Small intestine (tissue), 7 donors: ENCODE measurements around the gene RPS4Y2. TPM values are rescaled to one million over a fixed set of nuclear protein-coding genes. Genes with fewer than 3 reads are reported as not detected.
A peak's percentile ranks its signal among the peaks of the same experiment; 100 is the strongest.

Experiments
- DNase-seq, 2 donors: peaks; one replicate each; pipeline versions ENCODE4 v3.0.0 to v3.0.0-alpha.2; 2013
- FAIRE-seq: peaks from 2 replicates; lab custom pipeline; 2012; peaks lifted over from hg19 to GRCh38; lab: Jason Lieb, UNC
- H3K27ac ChIP-seq, 3 donors: one replicate each; pipeline ENCODE4 v1.5.1; 2013; ENCODE audit warnings: low read length in 2 of 3, mild to moderate bottlenecking in 2 of 3, control low read depth in 1 of 3, inconsistent platforms in 1 of 3, low read depth in 1 of 3, moderate library complexity in 1 of 3
- H3K27me3 ChIP-seq, 3 donors: one replicate each; pipeline ENCODE4 v1.6.1; 2013; ENCODE audit warnings: low read length in 3 of 3, inconsistent platforms in 1 of 3; ENCODE audit not compliant: control insufficient read depth in 3 of 3, insufficient read depth in 3 of 3
- H3K36me3 ChIP-seq, 3 donors: one replicate each; pipeline ENCODE4 v1.6.1; 2013; ENCODE audit warnings: low read length in 3 of 3, inconsistent platforms in 1 of 3, low read depth in 1 of 3, mild to moderate bottlenecking in 1 of 3, moderate library complexity in 1 of 3; ENCODE audit not compliant: control insufficient read depth in 3 of 3, insufficient read depth in 2 of 3
- H3K4me1 ChIP-seq, 3 donors: one replicate each; pipeline ENCODE4 v1.6.1; 2013; ENCODE audit warnings: low read length in 2 of 3, inconsistent platforms in 1 of 3, low read depth in 1 of 3, mild to moderate bottlenecking in 1 of 3, moderate library complexity in 1 of 3; ENCODE audit not compliant: control insufficient read depth in 3 of 3, insufficient read depth in 2 of 3
- H3K4me3 ChIP-seq, 3 donors: one replicate each; pipeline ENCODE4 v1.5.1; 2013; ENCODE audit warnings: low read length in 3 of 3, control low read depth in 1 of 3, inconsistent platforms in 1 of 3, low read depth in 1 of 3, mild to moderate bottlenecking in 1 of 3, moderate library complexity in 1 of 3
- H3K9me3 ChIP-seq, 2 donors: one replicate each; pipeline ENCODE4 v1.6.1; 2013; ENCODE audit warnings: low read depth in 1 of 2, low read length in 1 of 2; ENCODE audit not compliant: control insufficient read depth in 2 of 2, insufficient read depth in 1 of 2
- WGBS, 3 donors: extraction: QIAGEN DNeasy Blood & Tissue Kit; methylation state at CpG; one replicate each; pipeline ENCODE4 v1.1.7; 2013; 5-methylcytosine and 5-hydroxymethylcytosine counted together
- polyA plus RNA-seq, 4 donors: library from polyadenylated mRNA; stranded (reverse) in 3 of 4; unstranded in 1 of 4; fragments of 200-250 nt in 3 of 4; fragments of 120-200 nt in 1 of 4; gene quantifications; one replicate each; pipeline versions ENCODE4 v1.2.1 to v1.2.3, GENCODE V29; 2013
- donor health status: healthy with polysubstance abuse.
- donor health status: control.
- donor health status: control.
- donor health status: Bipolar disorder and iron deficiency.
- donor health status: healthy.

RPS4Y2 gene
- polyA plus RNA-seq, 4 donors, result not detected

GRCh38 chrY:20763869-20764268 is 8.0 kb downstream of the RPS4Y2 start:
- no peak overlapping the region for H3K4me3 ChIP-seq
- 53 to 91% methylated on average over 2 of the region's 2 CpGs; no CpG with 5 or more reads in 1 of the 3 donors for WGBS, 3 donors
- FAIRE-seq (no peak), DNase-seq (no peak)
- H3K9me3 ChIP-seq, result no peaks in the 10 kb centered on the region
- no peaks in the 10 kb centered on the region for H3K36me3 ChIP-seq
- H3K4me1 ChIP-seq, result no peaks in the 10 kb centered on the region
- H3K27me3 ChIP-seq, result no peaks in the 10 kb centered on the region
- H3K27ac ChIP-seq, result no peak overlapping the region

- no peaks in the 10 kb centered on the region for H3K9me3 ChIP-seq
- no peak for DNase-seq
- H3K27me3 ChIP-seq, result no peaks in the 10 kb centered on the region
- no peak for FAIRE-seq
- H3K36me3 ChIP-seq, result no peaks in the 10 kb centered on the region
- H3K4me3 ChIP-seq, result no peak overlapping the region
- H3K4me1 ChIP-seq, result no peaks in the 10 kb centered on the region
- WGBS, 3 donors, result 48 to 69% methylated on average over 2 of the region's 2 CpGs; no CpG with 5 or more reads in 1 of the 3 donors
- H3K27ac ChIP-seq, result no peak overlapping the region
Measured at GRCh38 chrY:20765117-20765516, 9.2 kb downstream of the RPS4Y2 start.

- Histone ChIP-seq H3K4me1 (no peaks in the 10 kb centered on the region), H3K27ac (no peak overlapping the region), H3K4me3 (no peak overlapping the region), H3K36me3 (no peaks in the 10 kb centered on the region), H3K27me3 (no peaks in the 10 kb centered on the region), H3K9me3 (no peaks in the 10 kb centered on the region)
- FAIRE-seq (no peak), DNase-seq (no peak)
- 58 to 72% methylated on average over 3 of the region's 3 CpGs; no CpG with 5 or more reads in 1 of the 3 donors for WGBS, 3 donors
Measured at GRCh38 chrY:20770755-20771154, 14.8 kb downstream of the RPS4Y2 start.

GRCh38 chrY:20776104-20776503 is 20.2 kb downstream of the RPS4Y2 start:
- 64 to 96% methylated on average over 4 of the region's 4 CpGs; no CpG with 5 or more reads in 1 of the 3 donors for WGBS, 3 donors
- FAIRE-seq (no peak), DNase-seq (no peak)
- H3K9me3 ChIP-seq, result no peaks in the 10 kb centered on the region
- H3K27ac ChIP-seq, result no peak overlapping the region
- no peaks in the 10 kb centered on the region for H3K4me1 ChIP-seq
- no peak overlapping the region for H3K4me3 ChIP-seq
- no peaks in the 10 kb centered on the region for H3K36me3 ChIP-seq
- H3K27me3 ChIP-seq, result no peaks in the 10 kb centered on the region

DNA sequence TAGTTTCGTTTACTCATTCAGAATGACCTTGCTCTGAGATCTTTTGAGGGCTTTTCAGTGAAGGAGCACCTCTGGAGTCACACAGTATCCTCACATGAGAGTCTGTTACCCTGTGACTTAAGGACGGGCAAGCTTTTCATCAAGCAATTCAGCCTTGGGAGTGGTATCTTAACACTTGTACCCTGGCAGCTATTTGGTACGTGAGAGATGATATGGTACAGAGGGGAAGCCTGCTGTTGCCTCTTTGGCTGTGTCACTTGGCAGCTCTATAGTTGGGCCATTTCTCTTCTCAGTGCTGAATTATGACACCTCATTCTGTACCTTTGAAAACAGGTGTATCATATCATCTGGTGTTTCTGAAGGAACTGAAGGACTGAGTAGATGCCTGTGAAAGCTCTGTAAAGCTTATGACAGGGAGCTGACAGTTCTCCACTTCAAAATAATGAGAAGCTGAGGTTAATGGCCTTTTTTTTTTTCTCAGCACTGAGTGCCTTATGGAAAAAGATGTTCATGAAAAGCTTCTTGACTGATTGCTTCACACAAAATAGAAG is 24.3 kb downstream of the RPS4Y2 start:
- no peak overlapping the region for H3K27ac ChIP-seq
- H3K4me1 ChIP-seq, result no peaks in the 10 kb centered on the region
- no peaks in the 10 kb centered on the region for H3K9me3 ChIP-seq
- no peaks in the 10 kb centered on the region for H3K27me3 ChIP-seq
- 21 to 49% methylated on average over 3 of the region's 3 CpGs; no CpG with 5 or more reads in 1 of the 3 donors for WGBS, 3 donors
- DNase-seq (peak in 1 of 2 donors; percentile 11), FAIRE-seq (no peak)
- H3K4me3 ChIP-seq, result no peak overlapping the region
- H3K36me3 ChIP-seq, result no peaks in the 10 kb centered on the region

- no peak for FAIRE-seq
- Histone ChIP-seq H3K27ac (no peak overlapping the region), H3K9me3 (no peaks in the 10 kb centered on the region), H3K27me3 (no peaks in the 10 kb centered on the region), H3K36me3 (no peaks in the 10 kb centered on the region), H3K4me1 (no peaks in the 10 kb centered on the region), H3K4me3 (no peak overlapping the region)
- 11 to 60% methylated on average over 2 of the region's 2 CpGs; no CpG with 5 or more reads in 1 of the 3 donors for WGBS, 3 donors
- peak in 1 of 2 donors; percentile 74 for DNase-seq
Measured at GRCh38 chrY:20780776-20781175, 24.9 kb downstream of the RPS4Y2 start.

DNA sequence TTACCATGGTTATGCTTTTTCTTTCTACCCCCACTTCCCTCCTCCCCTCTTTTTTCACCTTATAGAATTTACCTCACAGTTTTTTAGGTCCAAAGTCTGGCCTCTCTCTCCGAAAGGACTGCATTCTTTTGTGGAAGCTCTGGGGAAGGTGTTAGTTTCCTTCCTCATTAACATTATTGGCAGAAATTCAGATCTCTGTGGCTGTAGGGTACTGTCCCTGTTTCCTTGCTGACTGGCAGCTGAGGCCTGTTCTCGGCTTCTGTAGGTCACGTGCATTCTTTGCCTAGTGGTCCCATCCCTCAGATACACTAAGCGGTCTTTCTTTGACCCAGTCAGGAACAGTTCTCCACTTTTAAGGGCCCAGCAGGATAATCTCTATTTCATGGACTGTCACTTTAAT is 25.5 kb downstream of the RPS4Y2 start:
- H3K27me3 ChIP-seq, result no peaks in the 10 kb centered on the region
- WGBS, 3 donors, result 23 to 42% methylated on average over 4 of the region's 4 CpGs; no CpG with 5 or more reads in 1 of the 3 donors

DNA sequence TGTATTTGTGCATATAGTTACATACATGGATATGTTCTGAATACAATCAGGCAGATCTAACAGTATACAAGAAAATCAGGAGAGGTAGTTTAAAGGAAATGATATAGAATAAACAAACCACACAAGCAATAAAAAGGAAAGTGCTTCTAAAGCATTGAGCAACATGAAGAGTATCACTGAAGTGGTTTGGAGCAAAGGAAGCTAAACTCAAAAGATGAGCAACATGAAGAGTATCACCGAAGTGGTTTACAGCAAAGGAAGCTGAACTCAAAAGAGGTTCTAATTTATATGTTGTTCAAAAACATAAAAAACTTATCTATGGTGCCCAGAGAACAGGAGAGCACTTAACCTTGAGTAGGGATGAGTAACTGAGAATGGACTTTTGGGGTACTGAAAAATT is 29.1 kb downstream of the RPS4Y2 start:
- no peak overlapping the region for H3K4me3 ChIP-seq
- H3K36me3 ChIP-seq, result no peaks in the 10 kb centered on the region
- no peak for DNase-seq
- H3K9me3 ChIP-seq, result no peaks in the 10 kb centered on the region
- FAIRE-seq, result no peak
- no peaks in the 10 kb centered on the region for H3K4me1 ChIP-seq
- H3K27ac ChIP-seq, result no peak overlapping the region
- WGBS, 3 donors, result 55 to 82% methylated on average over 1 of the region's 1 CpG; no CpG with 5 or more reads in 1 of the 3 donors
- no peaks in the 10 kb centered on the region for H3K27me3 ChIP-seq

More for the DNA sequence above, 25.5 kb downstream of the RPS4Y2 start:
- Histone ChIP-seq H3K36me3 (no peaks in the 10 kb centered on the region), H3K9me3 (no peaks in the 10 kb centered on the region), H3K27ac (no peak overlapping the region), H3K4me1 (no peaks in the 10 kb centered on the region), H3K4me3 (no peak overlapping the region)
- FAIRE-seq, result no peak
- DNase-seq, result peak in 1 of 2 donors; percentile 43

DNA sequence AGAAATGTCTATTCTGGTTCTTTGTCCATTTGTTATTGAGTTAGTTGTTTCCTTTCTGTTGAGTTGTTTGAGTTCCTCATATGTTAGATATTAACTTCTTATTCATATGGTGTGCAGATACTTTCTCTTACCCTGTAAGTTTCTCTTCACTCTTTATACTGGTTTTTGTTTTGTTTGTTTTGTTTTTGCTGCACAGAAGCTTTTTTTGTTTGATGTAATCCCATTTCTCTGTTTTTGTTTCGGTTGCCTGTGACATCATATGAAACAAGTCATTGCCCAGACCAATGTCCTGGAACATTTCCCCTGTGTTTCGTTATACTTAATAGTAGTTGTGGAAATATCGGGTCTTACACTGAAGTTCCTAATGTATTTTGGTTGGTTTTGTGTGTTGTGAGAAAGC is 31.2 kb downstream of the RPS4Y2 start:
- DNase-seq, result no peak
- no peak overlapping the region for H3K27ac ChIP-seq
- no peaks in the 10 kb centered on the region for H3K9me3 ChIP-seq
- no peaks in the 10 kb centered on the region for H3K27me3 ChIP-seq
- 80 to 92% methylated on average over 3 of the region's 3 CpGs; no CpG with 5 or more reads in 1 of the 3 donors for WGBS, 3 donors
- H3K4me3 ChIP-seq, result no peak overlapping the region
- H3K36me3 ChIP-seq, result no peaks in the 10 kb centered on the region
- no peaks in the 10 kb centered on the region for H3K4me1 ChIP-seq
- no peak for FAIRE-seq
